ENCODE results near the gene TPGS1. TPM values are rescaled to one million over a fixed set of nuclear protein-coding genes. Genes with fewer than 3 reads are reported as not detected.

The TPGS1 gene
- total and polyA plus RNA-seq, 2 of the 8 experiments (the other 6 are each of a cell fraction or from before 2014, with no cell fraction given), result 9.1 to 10.6 TPM

- Histone ChIP-seq H2BK20ac (ENCODE audit: low read length) (no peak overlapping the region), H3K4me2 (ENCODE audit: insufficient read depth in 1 of 2, low read depth in 2 of 2, low read length in 2 of 2) (no peak overlapping the region), H3K4me1 (replicated peaks in 1 of 4; ENCODE audit: control insufficient read depth in 3 of 4, insufficient read depth in 4 of 4, low read length in 3 of 4) (no peaks in the 10 kb centered on the region), H3K14ac (ENCODE audit: insufficient read length) (no peak overlapping the region), H2AFZ (ENCODE audit: low read length) (no peak overlapping the region), H3K27me3 (replicated peaks in 1 of 4; ENCODE audit: control insufficient read depth in 3 of 4, extremely low read depth in 1 of 4, insufficient read depth in 3 of 4, low read length in 3 of 4) (no peaks in the 10 kb centered on the region; a peak in 1 of 7 replicates), H3K9ac (replicated peaks in 1 of 4; ENCODE audit: extremely low read depth in 1 of 4, low read depth in 3 of 4, low read length in 3 of 4) (no peak overlapping the region), H4K91ac (replicated peaks; ENCODE audit: insufficient read length, low read length) (no peak overlapping the region), H3K79me1 (ENCODE audit: low read depth, low read length) (no peaks in the 10 kb centered on the region), H3K23me2 (ENCODE audit: low read depth, low read length) (peaks cover 15% of the 10 kb centered on the region; the same call in 1 of the 2 replicates), H3K9me3 (ENCODE audit: insufficient read depth in 2 of 2, low read depth in 1 of 2, low read length in 1 of 2) (no peaks in the 10 kb centered on the region), H3K23ac (ENCODE audit: insufficient read length) (no peak overlapping the region), H3K4ac (replicated peaks; ENCODE audit: insufficient read length, low read depth, low read length) (no peak overlapping the region), H3K4me3 (ENCODE audit: extremely low read depth in 1 of 4, insufficient read depth in 2 of 4, low read depth in 3 of 4, low read length in 4 of 4) (no peak overlapping the region), H3K18ac (ENCODE audit: extremely low read depth, low read length) (no peak overlapping the region), H2BK5ac (ENCODE audit: low read depth, low read length) (no peak overlapping the region), H2AK5ac (ENCODE audit: low read depth, low read length) (no peak overlapping the region), H3K27ac (ENCODE audit: low read depth, low read length) (no peak overlapping the region), H2BK120ac (replicated peaks; ENCODE audit: low read depth, low read length) (no peak overlapping the region), H2BK15ac (ENCODE audit: low read length) (no peak overlapping the region), H4K8ac (ENCODE audit: extremely low read depth, insufficient read depth, low read length) (no peak overlapping the region), H4K20me1 (replicated peaks in 1 of 2; ENCODE audit: control insufficient read depth in 1 of 2, insufficient read depth in 2 of 2, low read length in 2 of 2) (no peaks in the 10 kb centered on the region), H4K5ac (ENCODE audit: insufficient read length, low read depth, low read length) (no peak overlapping the region), H3K56ac (replicated peaks; ENCODE audit: insufficient read length, low read depth, low read length) (no peak overlapping the region), H3K36me3 (ENCODE audit: control insufficient read depth in 2 of 4, insufficient read depth in 4 of 4, low read length in 3 of 4) (no peaks in the 10 kb centered on the region), H3K79me2 (ENCODE audit: control insufficient read depth in 1 of 2, insufficient read depth in 2 of 2, low read length in 2 of 2) (no peaks in the 10 kb centered on the region), H2BK12ac (ENCODE audit: low read depth, low read length) (no peak overlapping the region)
- 88% methylated on average over 20 of the region's 20 CpGs; no CpG with 5 or more reads in 1 of the 2 experiments for WGBS, 2 experiments (ENCODE audit: extremely low coverage in 1 of 2, insufficient coverage in 1 of 2, insufficient read length in 1 of 2, insufficient replicate concordance in 2 of 2, low coverage in 1 of 2, low lambda C conversion rate in 2 of 2, missing lambda C conversion rate in 1 of 2)
- no peak for FAIRE-seq
- DNase-seq (ENCODE audit: low read depth in 1 of 2, low spot score in 2 of 2), result no peak
- POLR2A ChIA-PET (ENCODE audit: partially characterized antibody), result interaction anchor here (1.1 kb wide), 1 partner anchor 10 kb away, joined by 4 read pairs; the partner anchor contains the start of gene SHC2
- CTCF ChIA-PET (ENCODE audit: partially characterized antibody), result interaction anchor here (1.2 to 1.7 kb wide), 3 partner anchors 9 to 87 kb away, joined by 4 to 7 read pairs (median 4); no protein-coding TSS in a partner anchor
- no peak for TF ChIP-seq POU5F1 (IDR thresholded peaks at IDR 0.05; ENCODE audit: low read depth, low read length)
- no peak for TF ChIP-seq ZNF274 (IDR thresholded peaks at IDR 0.05; ENCODE audit: borderline replicate concordance, extremely low read depth, low read length)
- no peak for TF ChIP-seq EP300 (IDR thresholded peaks at IDR 0.05; ENCODE audit: borderline replicate concordance in 1 of 2, low read depth in 2 of 2, low read length in 2 of 2)
- TF ChIP-seq EZH2 (IDR thresholded peaks at IDR 0.05; ENCODE audit: low read depth, low read length, severe bottlenecking), result no peak
- TF ChIP-seq GTF2F1 (IDR thresholded peaks at IDR 0.05; ENCODE audit: borderline replicate concordance, low read depth, low read length), result no peak
These were observed 36.6 kb upstream of the TPGS1 start for GRCh38 chr19:470701-471100.
